OCI-LY1 (cell line): ENCODE results near the gene MTPN.

Source experiments
- H2AFZ ChIP-seq: fragments of 200-600 bp; sonication (generic), shearing (Covaris generic); 2 replicates; pipeline ENCODE4 v1.6.0; 2014; ENCODE audit warnings: antibody characterized with exemption, mild to moderate bottlenecking, low read length
- H3F3A ChIP-seq: fragments of 200-600 bp; sonication (generic), shearing (Covaris generic); 2 replicates; pipeline ENCODE4 v1.6.0; 2014; ENCODE audit warnings: mild to moderate bottlenecking, antibody characterized with exemption, low read length, moderate library complexity; ENCODE audit not compliant: insufficient read depth
- H3K27ac ChIP-seq: fragments of 200-600 bp; sonication (generic); 2 replicates; pipeline ENCODE4 v1.5.1; 2014; ENCODE audit warnings: low read length, mixed run types, mild to moderate bottlenecking, low read depth; ENCODE audit not compliant: poor library complexity, severe bottlenecking
- H3K27me3 ChIP-seq: fragments of 200-600 bp; sonication (generic); 2 replicates; pipeline ENCODE4 v1.6.0; 2014; ENCODE audit warnings: antibody characterized with exemption, mild to moderate bottlenecking, low read length, moderate library complexity; ENCODE audit not compliant: insufficient read depth
- H3K36me3 ChIP-seq: fragments of 200-600 bp; sonication (generic); 2 replicates; pipeline ENCODE4 v1.6.1; 2014; ENCODE audit warnings: mild to moderate bottlenecking, antibody characterized with exemption, low read length, moderate library complexity, mixed read lengths; ENCODE audit not compliant: insufficient read depth
- H3K4me1 ChIP-seq: fragments of 200-600 bp; sonication (generic); 2 replicates; pipeline ENCODE4 v1.5.1; 2014; ENCODE audit warnings: mild to moderate bottlenecking, low read length, moderate library complexity; ENCODE audit not compliant: insufficient read depth, severe bottlenecking
- H3K4me2 ChIP-seq: fragments of 200-600 bp; sonication (generic), shearing (Covaris generic); 2 replicates; pipeline ENCODE4 v1.6.1; 2014; ENCODE audit warnings: low read length
- H3K4me3 ChIP-seq: fragments of 200-600 bp; sonication (generic); 2 replicates; pipeline ENCODE4 v1.5.1; 2014; ENCODE audit warnings: low read length, low read depth, mild to moderate bottlenecking, mixed read lengths; ENCODE audit not compliant: poor library complexity, severe bottlenecking
- H3K79me2 ChIP-seq: fragments of 200-600 bp; shearing (Covaris generic); 2 replicates; pipeline ENCODE4 v1.6.1; 2016; ENCODE audit warnings: mixed run types, low read length, mixed read lengths; ENCODE audit not compliant: insufficient read depth
- H3K9ac ChIP-seq: fragments of 200-600 bp; sonication (generic), shearing (Covaris generic); 2 replicates; pipeline ENCODE4 v1.6.1; 2014; ENCODE audit warnings: mild to moderate bottlenecking, low read length, mixed read lengths
- H3K9me2 ChIP-seq: fragments of 200-600 bp; sonication (generic), shearing (Covaris generic); 2 replicates; pipeline ENCODE4 v1.6.1; 2014; ENCODE audit warnings: low read depth, mild to moderate bottlenecking, low read length, mixed read lengths
- H3K9me3 ChIP-seq: fragments of 200-600 bp; shearing (Covaris generic); 2 replicates; pipeline ENCODE4 v1.6.1; 2014; ENCODE audit warnings: low read length, mixed read lengths
- H4K20me1 ChIP-seq: fragments of 200-600 bp; sonication (generic), shearing (Covaris generic); 2 replicates; pipeline ENCODE4 v1.6.0; 2016; ENCODE audit warnings: mild to moderate bottlenecking, low read length; ENCODE audit not compliant: insufficient read depth
- EZH2 ChIP-seq: fragments of 200-600 bp; sonication (generic), shearing (Covaris generic); IDR thresholded peaks from 2 replicates; pipeline ENCODE4 v1.8.0; 2017; ENCODE audit warnings: borderline replicate concordance, mixed run types, mild to moderate bottlenecking, antibody characterized with exemption, low read length, moderate library complexity, mixed read lengths
- TF ChIP-seq, protein P1 (sequence below): fragments of 200-600 bp; sonication (generic), shearing (Covaris generic); IDR thresholded peaks from 2 replicates; pipeline ENCODE4 v1.5.1; 2017; ENCODE audit warnings: mild to moderate bottlenecking, antibody characterized with exemption, low read length, moderate library complexity, mixed read lengths

The MTPN gene

DNA sequence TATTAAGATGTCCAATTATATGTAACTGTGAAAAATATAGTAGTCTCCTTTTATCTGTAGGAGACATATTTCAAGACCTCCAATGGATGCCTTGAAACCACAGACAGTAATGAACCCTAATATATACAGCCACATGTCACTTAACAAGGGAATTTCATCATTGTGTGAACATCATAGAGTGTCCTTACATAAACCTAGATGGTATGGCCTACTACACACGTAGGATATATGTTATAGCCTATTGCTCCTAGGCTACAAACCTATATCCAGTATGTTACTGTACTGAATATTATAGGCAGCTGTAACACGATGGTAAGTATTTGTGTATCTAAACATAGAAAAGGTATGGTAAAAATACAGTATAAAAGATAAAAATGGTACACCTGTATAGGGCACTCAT lies 32.4 kb downstream of the MTPN start:
- H4K20me1 ChIP-seq = no peaks in the 10 kb centered on the region
- H3K27ac ChIP-seq = no peak overlapping the region
- peaks cover 32% of the 10 kb centered on the region for H3K79me2 ChIP-seq
- TF ChIP-seq EZH2 = no peak
- TF ChIP-seq, protein P1, sequence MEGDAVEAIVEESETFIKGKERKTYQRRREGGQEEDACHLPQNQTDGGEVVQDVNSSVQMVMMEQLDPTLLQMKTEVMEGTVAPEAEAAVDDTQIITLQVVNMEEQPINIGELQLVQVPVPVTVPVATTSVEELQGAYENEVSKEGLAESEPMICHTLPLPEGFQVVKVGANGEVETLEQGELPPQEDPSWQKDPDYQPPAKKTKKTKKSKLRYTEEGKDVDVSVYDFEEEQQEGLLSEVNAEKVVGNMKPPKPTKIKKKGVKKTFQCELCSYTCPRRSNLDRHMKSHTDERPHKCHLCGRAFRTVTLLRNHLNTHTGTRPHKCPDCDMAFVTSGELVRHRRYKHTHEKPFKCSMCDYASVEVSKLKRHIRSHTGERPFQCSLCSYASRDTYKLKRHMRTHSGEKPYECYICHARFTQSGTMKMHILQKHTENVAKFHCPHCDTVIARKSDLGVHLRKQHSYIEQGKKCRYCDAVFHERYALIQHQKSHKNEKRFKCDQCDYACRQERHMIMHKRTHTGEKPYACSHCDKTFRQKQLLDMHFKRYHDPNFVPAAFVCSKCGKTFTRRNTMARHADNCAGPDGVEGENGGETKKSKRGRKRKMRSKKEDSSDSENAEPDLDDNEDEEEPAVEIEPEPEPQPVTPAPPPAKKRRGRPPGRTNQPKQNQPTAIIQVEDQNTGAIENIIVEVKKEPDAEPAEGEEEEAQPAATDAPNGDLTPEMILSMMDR = no peak
- no peaks in the 10 kb centered on the region for H3K9me2 ChIP-seq
- no peak overlapping the region for H3K4me2 ChIP-seq
- no peaks in the 10 kb centered on the region for H3K9me3 ChIP-seq
- no peak overlapping the region for H3K4me3 ChIP-seq
- H3K27me3 ChIP-seq = no peaks in the 10 kb centered on the region
- H3K9ac ChIP-seq = no peak overlapping the region
- peaks cover 7% of the 10 kb centered on the region for H3K4me1 ChIP-seq
- no peaks in the 10 kb centered on the region for H3F3A ChIP-seq
- H2AFZ ChIP-seq = no peak overlapping the region
- H3K36me3 ChIP-seq = peaks cover 74% of the 10 kb centered on the region

DNA sequence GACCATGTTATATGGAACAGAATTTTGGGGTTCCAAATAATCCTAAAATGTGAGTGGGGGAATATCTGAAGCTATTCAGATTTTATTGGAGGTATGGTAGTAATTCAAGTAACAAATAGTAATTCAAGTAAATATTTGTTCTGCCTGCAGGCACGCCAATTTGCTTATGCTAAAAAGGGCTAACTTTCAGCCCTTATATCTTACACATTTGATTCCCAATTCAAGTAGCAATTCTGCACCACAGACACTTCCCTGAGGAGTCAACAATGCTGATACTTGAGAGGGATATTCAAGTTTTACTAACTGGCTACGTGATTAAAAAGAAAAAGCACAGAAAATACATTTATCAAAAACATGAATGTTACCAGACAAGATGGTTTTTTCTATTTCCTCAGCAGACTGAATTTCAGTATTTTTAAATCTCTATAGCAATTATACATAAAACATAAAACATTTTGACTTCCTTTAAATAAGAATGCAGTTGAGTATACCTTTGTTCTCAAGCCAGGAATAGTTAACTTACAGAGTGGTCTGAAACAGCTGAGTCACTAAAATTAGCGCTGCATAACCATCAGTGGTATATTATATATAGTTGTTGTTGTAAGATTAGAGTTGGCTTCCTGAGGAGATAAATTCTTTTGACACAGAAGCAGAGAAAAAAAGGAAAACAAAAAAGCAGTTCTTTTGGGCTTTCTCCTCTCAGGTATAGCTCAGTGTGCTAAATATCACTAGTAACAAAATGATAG lies 33.9 kb downstream of the MTPN start:
- no peak for TF ChIP-seq EZH2
- TF ChIP-seq, protein P1 = no peak
- Histone ChIP-seq H3K4me1 (peaks cover 1% of the 10 kb centered on the region), H3K4me2 (no peak overlapping the region), H3K9me3 (no peaks in the 10 kb centered on the region), H3K27me3 (no peaks in the 10 kb centered on the region), H3F3A (no peaks in the 10 kb centered on the region), H3K4me3 (no peak overlapping the region), H3K36me3 (peaks cover 59% of the 10 kb centered on the region), H2AFZ (no peak overlapping the region), H3K9me2 (no peaks in the 10 kb centered on the region), H3K27ac (no peak overlapping the region), H3K79me2 (peaks cover 38% of the 10 kb centered on the region), H4K20me1 (no peaks in the 10 kb centered on the region), H3K9ac (no peak overlapping the region)

DNA sequence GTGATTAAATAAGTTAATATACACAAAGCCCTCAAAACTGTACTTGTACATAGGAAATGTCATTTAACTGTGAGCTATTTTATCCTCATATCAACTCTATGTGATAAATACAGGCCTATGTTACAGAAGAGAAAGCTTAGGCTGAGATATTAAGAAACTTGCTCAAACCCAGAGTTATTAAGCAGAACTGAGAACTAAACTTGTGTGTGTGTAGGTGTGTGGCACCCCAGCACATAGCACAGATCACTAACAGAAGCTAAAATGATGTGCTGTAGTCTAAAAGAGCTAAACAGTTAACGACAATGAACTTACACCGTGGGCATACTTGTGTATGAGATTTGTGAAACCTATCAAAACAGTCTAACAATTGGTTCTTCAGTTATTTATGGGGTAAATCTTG lies 34.5 kb downstream of the MTPN start:
- Histone ChIP-seq H3K4me3 (no peak overlapping the region), H3K4me1 (no peaks in the 10 kb centered on the region), H3K36me3 (peaks cover 53% of the 10 kb centered on the region), H3K27ac (no peak overlapping the region), H4K20me1 (no peaks in the 10 kb centered on the region), H3K27me3 (no peaks in the 10 kb centered on the region), H2AFZ (no peak overlapping the region), H3K9me2 (no peaks in the 10 kb centered on the region), H3K79me2 (peaks cover 37% of the 10 kb centered on the region), H3F3A (no peaks in the 10 kb centered on the region), H3K4me2 (no peak overlapping the region), H3K9me3 (no peaks in the 10 kb centered on the region), H3K9ac (no peak overlapping the region)
- TF ChIP-seq, protein P1 = no peak
- TF ChIP-seq EZH2 = no peak
